IgD-negative memory B cell (primary cell): ENCODE results near the gene FBXO41. TPM values are rescaled to one million over a fixed set of nuclear protein-coding genes. Genes with fewer than 3 reads are reported as not detected.
A peak's percentile ranks its signal among the peaks of the same experiment; 100 is the strongest.

Source experiments
- H3K27ac Mint-ChIP-seq, 3 donors: one replicate each; pipeline ENCODE4 v1.8.0; 2020 to 2022; ENCODE audit warnings: mild to moderate bottlenecking in 3 of 3, mixed read lengths in 3 of 3, moderate library complexity in 1 of 3
- H3K27me3 Mint-ChIP-seq: one replicate; pipeline ENCODE4 v1.8.0; 2021; ENCODE audit warnings: mixed read lengths
- H3K36me3 Mint-ChIP-seq: one replicate; pipeline ENCODE4 v1.8.0; 2020; ENCODE audit warnings: mild to moderate bottlenecking, mixed read lengths
- H3K4me1 Mint-ChIP-seq, 3 donors: one replicate each; pipeline ENCODE4 v1.8.0; 2020 to 2022; ENCODE audit warnings: mixed read lengths in 3 of 3, mild to moderate bottlenecking in 1 of 3
- H3K4me3 Mint-ChIP-seq, 4 donors: one replicate each; pipeline ENCODE4 v1.8.0; 2020 to 2022; ENCODE audit warnings: mild to moderate bottlenecking in 4 of 4, mixed read lengths in 4 of 4, moderate library complexity in 3 of 4
- H3K9me3 Mint-ChIP-seq, 3 donors: one replicate each; pipeline ENCODE4 v1.8.0; 2020 to 2021; ENCODE audit warnings: mixed read lengths in 3 of 3, mild to moderate bottlenecking in 1 of 3
- polyA plus RNA-seq: library from polyadenylated mRNA; unstranded; fragments of 300-500 nt; fragmentation: Illumina TruSeq; gene quantifications from one replicate; pipeline ENCODE4 v1.2.3, GENCODE V29; 2021

The FBXO41 gene
- polyA plus RNA-seq, 1 donor from 2014 or later, result 3.8 TPM

DNA sequence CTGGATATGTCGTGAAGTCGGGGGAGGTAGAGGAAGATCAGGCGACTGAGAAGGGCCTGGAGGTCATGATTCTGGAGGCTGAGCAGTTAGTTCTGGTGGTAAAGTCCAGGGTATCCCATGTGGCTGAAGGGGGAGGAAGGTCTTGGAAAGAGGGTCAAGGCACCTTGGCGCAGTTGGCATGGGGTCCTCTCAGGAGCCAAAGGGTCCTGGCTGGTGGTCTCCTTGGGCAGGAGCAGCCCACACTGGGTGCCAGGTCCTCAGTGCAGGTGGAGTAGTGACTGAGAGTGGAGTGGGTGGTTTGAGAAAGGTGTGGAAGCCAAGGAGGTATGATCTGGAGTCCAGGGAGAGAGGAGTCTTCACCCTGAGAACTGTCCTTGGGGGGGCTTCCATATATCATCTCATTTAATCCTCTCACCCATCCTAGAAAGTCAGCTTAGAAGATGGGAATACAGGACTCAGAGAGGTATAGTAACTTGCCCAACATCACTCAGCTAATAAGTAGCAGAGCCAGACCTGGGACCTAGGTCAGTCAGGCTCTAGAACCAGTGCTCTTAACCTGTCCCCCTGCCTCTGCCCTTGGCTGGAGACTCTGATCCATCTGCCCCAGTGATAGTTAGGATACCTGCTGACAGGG is 24.5 kb downstream of the FBXO41 start:
- Mint-ChIP-seq H3K4me1 (peaks cover 0 to 1% (median 0%) of the 10 kb centered on the region in 3 donors), H3K36me3 (peaks cover 2% of the 10 kb centered on the region), H3K27me3 (no peaks in the 10 kb centered on the region), H3K27ac (peak overlapping the region in 1 of 3 donors; percentile 74), H3K4me3 (no peak overlapping the region), H3K9me3 (no peaks in the 10 kb centered on the region)

DNA sequence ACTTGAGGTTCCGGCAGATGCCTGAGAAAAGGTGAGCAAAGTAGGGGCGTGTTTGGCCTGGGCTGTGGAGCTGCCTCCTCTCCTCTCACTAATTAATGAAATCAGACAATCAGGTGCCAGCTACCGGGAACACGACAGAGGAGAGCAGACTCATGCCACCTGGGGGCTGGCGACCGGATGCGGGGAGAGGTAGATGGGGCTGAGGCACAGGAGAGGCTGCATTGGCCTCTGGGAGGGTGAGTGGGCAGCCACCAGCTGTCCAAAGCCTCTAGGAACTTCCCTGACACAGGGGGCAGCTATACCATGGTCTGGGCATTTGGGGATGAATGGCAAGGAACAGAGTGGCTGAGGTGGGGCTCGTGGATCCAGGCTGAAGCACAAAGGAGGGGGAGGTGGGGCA is 25.0 kb downstream of the FBXO41 start:
- H3K27me3 Mint-ChIP-seq, result no peaks in the 10 kb centered on the region
- H3K9me3 Mint-ChIP-seq, result no peaks in the 10 kb centered on the region
- no peak overlapping the region for H3K4me3 Mint-ChIP-seq
- H3K27ac Mint-ChIP-seq, result peak overlapping the region in 1 of 3 donors; percentile 74
- H3K4me1 Mint-ChIP-seq, result peaks cover 0 to 1% (median 0%) of the 10 kb centered on the region in 3 donors
- H3K36me3 Mint-ChIP-seq, result peaks cover 2% of the 10 kb centered on the region

DNA sequence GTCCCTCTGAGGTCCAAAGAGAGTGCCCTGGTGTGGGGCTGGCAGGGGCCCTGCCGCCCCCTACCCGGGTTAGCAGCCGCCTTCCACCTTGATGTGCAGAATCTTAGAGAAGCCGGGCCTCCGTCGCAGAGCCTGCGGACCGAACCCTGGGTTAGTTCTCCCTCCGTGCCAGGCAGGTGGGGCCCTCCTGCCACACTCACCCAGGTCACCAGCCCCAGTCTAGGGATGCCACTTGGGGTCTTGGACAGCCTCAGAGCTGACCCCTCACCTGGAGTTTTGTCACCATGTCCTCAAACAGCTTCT is 25.4 kb downstream of the FBXO41 start:
- no peak overlapping the region for H3K4me3 Mint-ChIP-seq
- H3K27ac Mint-ChIP-seq, result no peak overlapping the region
- peaks cover 2% of the 10 kb centered on the region for H3K36me3 Mint-ChIP-seq
- H3K4me1 Mint-ChIP-seq, result peaks cover 0 to 1% (median 0%) of the 10 kb centered on the region in 3 donors
- no peaks in the 10 kb centered on the region for H3K9me3 Mint-ChIP-seq
- H3K27me3 Mint-ChIP-seq, result no peaks in the 10 kb centered on the region

DNA sequence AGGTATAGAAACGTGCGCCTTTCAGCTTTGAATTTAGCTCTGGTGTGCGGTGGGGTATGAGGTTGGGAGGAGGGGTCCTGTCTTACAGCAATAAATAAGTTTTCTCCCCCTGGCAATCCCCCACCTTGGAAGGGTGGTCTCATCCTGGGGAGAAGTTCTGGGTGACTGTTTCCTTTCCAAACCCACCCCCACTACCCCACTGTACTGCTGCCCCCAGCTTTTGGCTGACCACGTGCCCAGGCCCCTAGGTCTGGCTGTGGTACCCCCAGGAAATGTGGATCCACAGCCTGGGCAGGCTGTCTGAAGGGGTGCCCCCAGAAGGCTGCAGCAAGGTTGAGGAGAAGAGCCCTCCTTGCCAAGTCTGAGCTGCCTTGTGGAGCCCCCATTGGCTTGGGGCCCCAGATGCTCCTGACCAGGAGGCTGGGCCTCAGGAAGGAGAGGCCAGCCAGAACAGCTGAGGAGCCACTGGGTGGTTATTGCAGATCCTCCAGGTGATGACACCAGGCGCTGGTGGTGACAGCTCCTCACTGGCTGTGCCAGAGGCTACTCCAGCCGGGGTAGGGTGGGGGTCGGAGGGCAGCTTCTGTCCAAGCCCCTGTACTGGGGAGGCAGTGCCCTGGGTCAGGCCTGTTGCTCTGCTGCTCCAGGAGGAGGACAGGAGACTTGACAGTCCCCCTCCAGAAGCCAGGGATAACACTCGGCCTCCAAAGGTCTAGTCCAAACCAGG is 25.9 kb downstream of the FBXO41 start:
- no peak overlapping the region for H3K4me3 Mint-ChIP-seq
- H3K27ac Mint-ChIP-seq, result no peak overlapping the region
- H3K36me3 Mint-ChIP-seq, result peaks cover under 1% of the 10 kb centered on the region
- no peaks in the 10 kb centered on the region for H3K9me3 Mint-ChIP-seq
- no peaks in the 10 kb centered on the region for H3K27me3 Mint-ChIP-seq
- H3K4me1 Mint-ChIP-seq, result peaks cover 0 to 1% (median 0%) of the 10 kb centered on the region in 3 donors

DNA sequence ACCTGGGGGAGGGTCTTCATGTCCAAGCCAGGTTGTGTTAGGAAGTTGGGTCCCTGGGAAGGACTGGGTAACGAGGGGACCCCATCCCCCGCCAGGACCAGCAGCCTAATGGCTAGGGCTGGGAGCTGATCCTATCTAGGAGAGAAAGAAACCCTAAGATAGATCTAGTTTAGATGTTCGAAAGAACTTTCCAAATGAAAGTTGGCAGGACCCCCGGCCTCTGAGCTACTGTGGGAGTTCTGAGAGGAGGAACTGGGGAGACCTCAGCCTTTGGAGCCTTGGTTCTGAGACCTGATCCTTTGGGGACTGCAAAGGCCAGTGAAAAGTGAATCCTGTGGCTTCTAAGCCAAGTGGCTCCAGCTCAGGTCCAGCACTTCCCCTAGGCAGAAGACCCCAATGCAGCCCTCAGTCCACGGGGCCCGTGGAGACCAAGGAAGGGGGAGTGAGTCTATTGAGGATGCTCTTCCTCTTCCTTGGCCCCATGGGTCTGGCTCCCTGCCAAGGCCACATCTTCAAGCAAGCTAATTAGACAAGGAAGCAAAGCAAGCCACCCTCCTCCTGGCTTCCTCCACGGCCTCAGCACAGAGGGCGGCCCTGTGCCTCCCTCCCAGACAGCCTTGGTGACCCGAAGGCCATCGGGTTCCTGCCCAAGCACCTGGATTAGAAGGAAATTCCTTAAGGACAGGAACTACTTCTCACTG is 26.7 kb downstream of the FBXO41 start:
- peaks cover 0 to 1% (median 0%) of the 10 kb centered on the region in 3 donors for H3K4me1 Mint-ChIP-seq
- no peaks in the 10 kb centered on the region for H3K9me3 Mint-ChIP-seq
- no peak overlapping the region for H3K4me3 Mint-ChIP-seq
- no peak overlapping the region for H3K27ac Mint-ChIP-seq
- H3K27me3 Mint-ChIP-seq, result no peaks in the 10 kb centered on the region
- no peaks in the 10 kb centered on the region for H3K36me3 Mint-ChIP-seq

DNA sequence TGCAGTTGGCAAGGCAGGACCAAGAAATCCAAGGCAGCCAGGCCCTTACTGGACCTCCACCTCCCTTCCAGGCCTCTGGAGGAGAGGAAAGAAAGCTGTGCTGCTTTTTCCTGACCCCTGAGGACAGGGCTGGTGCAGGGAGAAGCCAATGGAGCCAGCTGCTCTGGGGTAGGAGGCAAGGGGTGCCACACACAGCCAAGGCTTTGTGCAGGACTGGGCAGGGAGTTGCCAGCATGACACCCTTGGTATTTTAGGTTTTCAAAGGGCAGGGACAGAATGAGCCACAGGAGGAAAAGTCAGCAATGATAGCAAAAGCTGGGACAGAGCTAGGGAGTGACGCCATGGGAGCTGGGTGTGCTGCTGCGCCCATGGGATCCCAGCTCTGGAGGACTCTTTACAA is 27.3 kb downstream of the FBXO41 start:
- H3K9me3 Mint-ChIP-seq, result no peaks in the 10 kb centered on the region
- H3K27ac Mint-ChIP-seq, result no peak overlapping the region
- peaks cover 0 to 1% (median 0%) of the 10 kb centered on the region in 3 donors for H3K4me1 Mint-ChIP-seq
- H3K36me3 Mint-ChIP-seq, result no peaks in the 10 kb centered on the region
- no peak overlapping the region for H3K4me3 Mint-ChIP-seq
- H3K27me3 Mint-ChIP-seq, result no peaks in the 10 kb centered on the region

DNA sequence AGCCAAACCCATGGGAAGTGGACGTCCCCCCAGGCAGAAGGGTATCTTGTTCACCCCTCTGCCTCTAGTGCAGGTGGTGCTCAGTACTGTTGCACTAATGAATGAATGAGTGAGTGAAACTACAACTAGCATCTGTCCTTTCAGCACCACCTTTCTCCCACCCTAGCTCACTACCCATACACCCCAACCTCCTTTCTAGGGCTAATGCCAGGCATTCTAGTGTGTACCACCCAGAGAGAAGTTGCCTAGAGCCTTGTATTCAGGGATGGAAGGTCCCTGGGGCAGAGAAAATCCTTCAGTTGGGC is 27.7 kb downstream of the FBXO41 start:
- Mint-ChIP-seq H3K4me3 (no peak overlapping the region), H3K36me3 (no peaks in the 10 kb centered on the region), H3K4me1 (peaks cover 0 to 1% (median 0%) of the 10 kb centered on the region in 3 donors), H3K27ac (peak overlapping the region in 1 of 3 donors; percentile 76), H3K27me3 (no peaks in the 10 kb centered on the region), H3K9me3 (no peaks in the 10 kb centered on the region)

DNA sequence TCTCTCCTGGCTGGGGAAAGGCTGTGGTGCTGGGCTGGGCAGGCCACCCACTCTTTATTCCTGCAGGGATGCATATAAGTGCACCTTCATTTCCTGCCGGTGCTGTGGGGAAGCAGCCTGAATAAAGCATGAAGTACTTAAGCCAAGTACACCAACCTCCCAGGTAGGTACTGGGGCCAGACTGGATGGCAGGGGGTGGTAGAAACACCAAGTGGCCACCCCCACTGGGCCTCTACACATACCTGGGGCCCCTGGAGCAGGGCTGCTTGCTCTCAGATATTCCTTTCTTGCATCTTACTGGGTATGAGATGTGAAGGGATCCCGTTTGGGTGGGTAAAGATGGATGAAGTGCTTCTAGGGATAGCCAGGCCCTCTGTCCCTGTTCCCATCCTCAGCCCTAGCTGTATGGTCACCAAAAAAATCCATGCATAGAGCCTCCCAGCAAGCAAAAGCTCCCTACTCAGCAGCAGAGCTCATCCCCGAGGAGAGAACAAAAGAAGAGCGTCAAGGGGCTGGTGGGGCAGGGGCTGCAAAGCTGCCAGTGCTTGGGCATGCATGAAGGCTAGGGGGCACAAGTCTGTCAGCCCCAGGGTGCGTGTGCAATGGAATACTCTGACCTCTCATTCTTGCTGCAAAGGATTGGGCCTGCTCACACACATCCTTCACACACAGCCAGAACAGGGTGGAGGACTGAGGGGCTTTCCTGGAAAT is 28.2 kb downstream of the FBXO41 start:
- Mint-ChIP-seq H3K27ac (peak overlapping the region in 1 of 3 donors; percentile 76), H3K4me3 (no peak overlapping the region), H3K4me1 (peaks cover 0 to 1% (median 0%) of the 10 kb centered on the region in 3 donors), H3K27me3 (no peaks in the 10 kb centered on the region), H3K36me3 (no peaks in the 10 kb centered on the region), H3K9me3 (no peaks in the 10 kb centered on the region)

DNA sequence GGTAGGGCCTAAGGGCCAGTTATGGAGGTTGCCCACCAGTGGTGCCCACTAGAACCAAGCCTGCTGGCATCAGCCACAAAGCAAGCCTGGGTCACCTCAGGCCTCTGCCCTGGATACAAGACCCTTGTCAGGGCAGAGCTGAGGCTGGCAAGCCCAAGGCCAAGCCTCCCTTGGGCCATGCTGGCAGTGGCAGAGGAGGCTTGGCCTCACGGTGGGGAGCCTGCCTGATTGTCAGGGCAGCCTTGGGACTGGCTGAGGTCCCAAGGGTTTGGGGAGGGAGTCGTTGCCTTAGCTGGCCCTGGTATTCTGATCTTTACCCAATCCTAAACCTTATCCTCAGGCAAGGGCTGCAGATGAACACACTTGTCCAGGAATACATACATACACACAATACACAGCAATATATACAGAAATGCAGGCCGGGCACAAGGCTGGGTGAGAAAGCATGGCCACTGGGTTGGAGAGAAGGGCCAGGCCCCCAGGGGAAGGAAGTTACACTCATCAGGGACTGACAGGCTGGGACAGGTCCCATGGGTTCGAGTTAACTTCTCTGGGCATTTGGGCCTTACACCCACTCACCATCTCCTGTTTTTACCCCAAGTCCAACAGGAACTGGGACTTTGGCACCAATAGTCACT is 29.2 kb downstream of the FBXO41 start:
- Mint-ChIP-seq H3K27ac (no peak overlapping the region), H3K27me3 (no peaks in the 10 kb centered on the region)

DNA sequence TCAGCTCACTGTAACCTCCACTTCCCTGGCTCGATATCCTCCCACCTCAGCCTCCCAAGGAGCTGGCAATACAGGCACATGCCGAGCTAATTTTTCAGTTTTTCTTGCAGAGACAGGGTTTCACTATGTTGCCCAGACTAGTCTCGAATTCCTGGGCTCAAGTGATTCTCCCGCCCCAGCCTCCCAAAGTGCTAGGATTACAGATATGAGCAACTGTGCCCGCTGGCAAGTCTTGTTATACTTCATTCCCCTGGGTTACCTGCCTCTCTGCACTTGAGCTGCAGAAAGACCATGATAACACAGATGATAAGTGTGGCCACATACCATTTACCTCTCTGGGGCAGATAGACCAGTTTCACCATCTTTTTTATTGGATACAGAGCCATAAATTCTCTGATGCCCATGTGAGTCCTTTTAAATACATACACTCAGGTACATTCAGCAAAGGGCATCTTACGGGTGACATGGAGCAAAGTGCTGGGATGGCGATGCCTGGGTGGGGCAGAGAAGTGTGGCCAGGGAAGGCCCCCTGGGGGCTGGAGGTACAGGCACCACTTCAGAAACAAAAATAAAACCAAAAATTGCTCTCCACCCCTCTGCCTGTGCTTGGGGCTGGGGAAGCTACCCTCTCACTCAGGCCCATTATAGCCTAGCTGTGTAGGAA is 29.8 kb downstream of the FBXO41 start:
- H3K27ac Mint-ChIP-seq, result no peak overlapping the region
- H3K4me1 Mint-ChIP-seq, result peaks cover 0 to 4% (median 0%) of the 10 kb centered on the region in 3 donors
- no peaks in the 10 kb centered on the region for H3K36me3 Mint-ChIP-seq
- no peaks in the 10 kb centered on the region for H3K27me3 Mint-ChIP-seq
- no peak overlapping the region for H3K4me3 Mint-ChIP-seq
- no peaks in the 10 kb centered on the region for H3K9me3 Mint-ChIP-seq

More for the DNA sequence above, 29.2 kb downstream of the FBXO41 start:
- Mint-ChIP-seq H3K4me3 (no peak overlapping the region), H3K4me1 (peaks cover 0 to 1% (median 0%) of the 10 kb centered on the region in 3 donors), H3K9me3 (no peaks in the 10 kb centered on the region), H3K36me3 (no peaks in the 10 kb centered on the region)

DNA sequence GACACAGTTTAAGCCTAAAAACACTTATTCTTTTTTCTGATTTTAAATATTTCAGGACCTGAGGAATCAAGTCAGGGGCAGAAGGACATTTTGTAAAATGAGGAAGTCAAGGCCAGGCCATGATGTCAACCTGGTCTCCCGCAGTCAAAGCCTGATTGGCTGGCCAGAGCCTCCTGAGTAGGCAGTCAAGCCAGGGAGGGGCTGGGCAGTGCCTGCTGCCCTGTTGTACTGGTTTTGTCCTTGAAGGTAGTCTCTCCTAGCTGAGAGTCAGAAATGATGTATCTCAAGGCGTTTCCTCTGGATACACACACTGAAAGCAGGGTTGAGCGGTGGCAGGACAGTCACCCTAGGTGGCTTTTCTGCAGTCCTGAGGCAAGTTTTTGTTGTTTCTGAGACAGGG is 30.4 kb downstream of the FBXO41 start:
- peaks cover 0 to 4% (median 0%) of the 10 kb centered on the region in 3 donors for H3K4me1 Mint-ChIP-seq
- H3K9me3 Mint-ChIP-seq, result no peaks in the 10 kb centered on the region
- no peak overlapping the region for H3K27ac Mint-ChIP-seq
- no peaks in the 10 kb centered on the region for H3K27me3 Mint-ChIP-seq
- no peaks in the 10 kb centered on the region for H3K36me3 Mint-ChIP-seq
- no peak overlapping the region for H3K4me3 Mint-ChIP-seq

DNA sequence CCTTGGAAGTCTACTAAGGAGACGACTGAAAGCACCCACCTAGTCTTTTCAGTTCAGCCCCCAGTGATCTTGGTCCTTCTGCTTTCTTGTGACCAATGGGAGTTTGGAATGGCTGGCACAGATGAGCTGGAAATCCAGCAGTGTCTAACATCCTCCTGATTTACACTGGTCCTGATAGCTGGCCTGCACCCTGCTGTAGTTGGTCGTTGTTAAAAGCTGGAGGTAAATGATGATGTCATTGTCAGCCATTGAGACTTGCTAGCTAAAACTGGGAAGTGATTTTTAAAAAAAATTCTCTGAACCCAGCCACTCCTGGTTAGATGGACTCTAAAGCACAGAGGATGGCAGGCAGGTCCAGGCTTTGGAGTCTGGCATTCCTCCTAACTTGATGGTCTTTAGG is 30.9 kb downstream of the FBXO41 start:
- no peaks in the 10 kb centered on the region for H3K27me3 Mint-ChIP-seq
- no peaks in the 10 kb centered on the region for H3K36me3 Mint-ChIP-seq
- H3K4me1 Mint-ChIP-seq, result peaks cover 0 to 4% (median 0%) of the 10 kb centered on the region in 3 donors
- no peak overlapping the region for H3K27ac Mint-ChIP-seq
- no peak overlapping the region for H3K4me3 Mint-ChIP-seq
- H3K9me3 Mint-ChIP-seq, result no peaks in the 10 kb centered on the region

DNA sequence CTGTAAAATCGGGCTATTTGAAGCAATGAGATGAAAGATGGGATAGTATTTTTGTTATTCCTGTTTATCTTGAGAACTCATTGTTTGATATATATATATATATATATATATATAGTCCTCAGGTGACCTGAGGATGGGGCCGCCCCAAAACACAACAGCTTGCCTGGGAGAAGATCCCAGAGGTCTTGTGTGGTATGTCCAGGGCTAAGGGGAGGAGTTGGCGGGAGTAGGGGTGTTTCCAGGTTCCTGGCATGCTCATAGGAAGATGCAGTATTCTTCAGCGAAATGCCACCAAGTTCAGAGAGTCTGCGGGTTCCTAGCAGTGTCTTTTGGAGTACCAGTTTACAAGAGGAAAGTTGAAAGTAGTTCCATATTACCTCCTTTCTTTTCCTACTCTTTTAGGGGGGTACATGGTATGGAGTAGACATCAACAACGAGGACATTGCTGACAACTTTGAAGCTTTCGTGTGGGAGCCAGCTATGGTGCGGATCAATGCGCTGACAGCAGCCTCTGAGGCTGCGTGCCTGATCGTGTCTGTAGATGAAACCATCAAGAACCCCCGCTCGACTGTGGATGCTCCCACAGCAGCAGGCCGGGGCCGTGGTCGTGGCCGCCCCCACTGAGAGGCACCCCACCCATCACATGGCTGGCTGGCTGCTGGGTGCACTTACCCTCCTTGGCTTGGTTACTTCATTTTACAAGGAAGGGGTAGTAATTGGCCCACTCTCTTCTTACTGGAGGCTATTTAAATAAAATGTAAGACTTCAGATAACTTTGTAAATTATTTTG is 31.8 kb downstream of the FBXO41 start:
- no peak overlapping the region for H3K27ac Mint-ChIP-seq
- peaks cover 0 to 4% (median 0%) of the 10 kb centered on the region in 3 donors for H3K4me1 Mint-ChIP-seq

More for the DNA sequence above, 31.8 kb downstream of the FBXO41 start:
- H3K36me3 Mint-ChIP-seq, result no peaks in the 10 kb centered on the region
- no peaks in the 10 kb centered on the region for H3K9me3 Mint-ChIP-seq
- no peak overlapping the region for H3K4me3 Mint-ChIP-seq
- H3K27me3 Mint-ChIP-seq, result no peaks in the 10 kb centered on the region
